ENCODE measurements around the gene PFDN5. TPM values are rescaled to one million over a fixed set of nuclear protein-coding genes. Genes with fewer than 3 reads are reported as not detected.
"Not testable (repeated sequence)": the region's sequence is repeated elsewhere in the genome, so short reads cannot be mapped to it uniquely, and the experiment has no call there.

PFDN5 gene
- total RNA-seq, 4 donors from 2014 or later: 223 to 578 (median 263) TPM

GRCh38 chr12:53288322-53288721, 7.0 kb upstream of the PFDN5 start:
- Histone ChIP-seq H3K4me1 (no peaks in the 10 kb centered on the region), H3K27ac (no peak overlapping the region), H3K27me3 (no peaks in the 10 kb centered on the region), H3K4me3 (no peak overlapping the region), H3K36me3 (peaks cover 0 to 11% (median 0%) of the 10 kb centered on the region in 3 donors), H3K9me3 (no peaks in the 10 kb centered on the region)
- TF ChIP-seq POLR2A (IDR thresholded peaks at IDR 0.05) (no peak), CTCF (IDR thresholded peaks at IDR 0.05) (no peak)
- no peak for DNase-seq

GRCh38 chr12:53289891-53290290, 5.5 kb upstream of the PFDN5 start:
- DNase-seq: no peak
- no peak overlapping the region for H3K4me3 ChIP-seq
- peaks cover 0 to 3% (median 0%) of the 10 kb centered on the region in 4 donors for H3K4me1 ChIP-seq
- H3K36me3 ChIP-seq: peaks cover 0 to 8% (median 0%) of the 10 kb centered on the region in 3 donors
- H3K27ac ChIP-seq: no peak overlapping the region
- no peaks in the 10 kb centered on the region for H3K27me3 ChIP-seq
- TF ChIP-seq CTCF (IDR thresholded peaks at IDR 0.05): no peak
- TF ChIP-seq POLR2A (IDR thresholded peaks at IDR 0.05): no peak
- H3K9me3 ChIP-seq: no peaks in the 10 kb centered on the region

GRCh38 chr12:53290661-53291060, 4.7 kb upstream of the PFDN5 start:
- no peak for DNase-seq
- no peak for TF ChIP-seq POLR2A (IDR thresholded peaks at IDR 0.05)
- no peak for TF ChIP-seq CTCF (IDR thresholded peaks at IDR 0.05)
- no peaks in the 10 kb centered on the region for H3K27me3 ChIP-seq
- H3K4me3 ChIP-seq: no peak overlapping the region
- no peaks in the 10 kb centered on the region for H3K9me3 ChIP-seq
- no peak overlapping the region for H3K27ac ChIP-seq
- H3K4me1 ChIP-seq: peaks cover 0 to 6% (median 0%) of the 10 kb centered on the region in 4 donors
- H3K36me3 ChIP-seq: peaks cover 0 to 8% (median 0%) of the 10 kb centered on the region in 3 donors

GRCh38 chr12:53292426-53292825, 2.9 kb upstream of the PFDN5 start:
- Histone ChIP-seq H3K27ac (no peak overlapping the region), H3K4me3 (no peak overlapping the region), H3K36me3 (peaks cover 0 to 8% (median 0%) of the 10 kb centered on the region in 3 donors), H3K9me3 (no peaks in the 10 kb centered on the region), H3K4me1 (peaks cover 0 to 13% (median 6%) of the 10 kb centered on the region in 4 donors), H3K27me3 (no peaks in the 10 kb centered on the region)
- no peak for TF ChIP-seq POLR2A (IDR thresholded peaks at IDR 0.05)
- TF ChIP-seq CTCF (IDR thresholded peaks at IDR 0.05): no peak
- no peak for DNase-seq

GRCh38 chr12:53295891-53296219, 513 bp downstream of the PFDN5 start:
- DNase-seq: no peak

GRCh38 chr12:53297106-53297505, 1.8 kb downstream of the PFDN5 start:
- H3K9me3 ChIP-seq, H3K27me3 ChIP-seq, H3K4me3 ChIP-seq, DNase-seq, H3K27ac ChIP-seq: not testable (repeated sequence)
- Histone ChIP-seq H3K4me1 (peaks cover 0 to 50% (median 21%) of the 10 kb centered on the region in 4 donors), H3K36me3 (peaks cover 0 to 10% (median 0%) of the 10 kb centered on the region in 3 donors)

More at GRCh38 chr12:53295891-53296219, 513 bp downstream of the PFDN5 start:
- no peaks in the 10 kb centered on the region for H3K9me3 ChIP-seq
- H3K36me3 ChIP-seq: peaks cover 0 to 10% (median 0%) of the 10 kb centered on the region in 3 donors
- TF ChIP-seq POLR2A (IDR thresholded peaks at IDR 0.05) (no peak), CTCF (IDR thresholded peaks at IDR 0.05) (no peak)
- H3K4me3 ChIP-seq: peak overlapping the region; percentile 72 to 95 (median 86)
- H3K4me1 ChIP-seq: peaks cover 0 to 37% (median 17%) of the 10 kb centered on the region in 4 donors
- peak overlapping the region; percentile 83 to 88 (median 87) for H3K27ac ChIP-seq
- H3K27me3 ChIP-seq: no peaks in the 10 kb centered on the region

Measured in Peyer's patch (tissue), 4 donors.